ENCODE data around the gene RTP4.

RTP4 gene

GRCh38 chr3:187368251-187369088 lies at the start of gene RTP4:
RTP4 (plus strand) TSS chr3:187368385; CDS start chr3:187368442, 57 bp downstream.
- H3K79me2 ChIP-seq (ENCODE audit: insufficient read depth, low read length), result no peaks in the 10 kb centered on the region
- H3K9ac ChIP-seq (ENCODE audit: low read length), result peak within 1 kb of the TSS; percentile 70
- H3K4me1 ChIP-seq (ENCODE audit: insufficient read depth, low read length, severe bottlenecking), result peaks cover 19% of the 10 kb centered on the region
- H4K20me1 ChIP-seq (ENCODE audit: insufficient read depth, low read length), result no peaks in the 10 kb centered on the region
- no peaks in the 10 kb centered on the region for H3K27me3 ChIP-seq (ENCODE audit: insufficient read depth, low read length)
- no peaks in the 10 kb centered on the region; the same call in 1 of the 2 replicates for H3K36me3 ChIP-seq (ENCODE audit: insufficient read depth, low read length)
- H3F3A ChIP-seq (ENCODE audit: insufficient read depth, low read length), result no peaks in the 10 kb centered on the region
- peak within 1 kb of the TSS; percentile 63 for H3K27ac ChIP-seq (ENCODE audit: low read depth, low read length, poor library complexity, severe bottlenecking)
- H3K9me3 ChIP-seq (ENCODE audit: low read length), result no peaks in the 10 kb centered on the region
- H3K9me2 ChIP-seq (ENCODE audit: low read depth, low read length), result no peaks in the 10 kb centered on the region
- H3K4me2 ChIP-seq (ENCODE audit: low read length), result peak within 1 kb of the TSS; percentile 91
- peak within 1 kb of the TSS; percentile 64 for H3K4me3 ChIP-seq (ENCODE audit: low read depth, low read length, poor library complexity, severe bottlenecking)
- TF ChIP-seq EZH2 (IDR thresholded peaks at IDR 0.05; ENCODE audit: borderline replicate concordance, low read length) (no peak), CTCF (IDR thresholded peaks at IDR 0.05; ENCODE audit: low read length) (no peak)
- peak within 1 kb of the TSS; percentile 97 for H2AFZ ChIP-seq (ENCODE audit: low read length)

- TF ChIP-seq CTCF (IDR thresholded peaks at IDR 0.05; ENCODE audit: low read length), result peak; percentile 99
- no peak for TF ChIP-seq EZH2 (IDR thresholded peaks at IDR 0.05; ENCODE audit: borderline replicate concordance, low read length)
- Histone ChIP-seq H3F3A (ENCODE audit: insufficient read depth, low read length) (no peaks in the 10 kb centered on the region), H3K27me3 (ENCODE audit: insufficient read depth, low read length) (0 out of 2 replicates have a peak, but pooled peaks cover 3% of the 10 kb centered on the region), H3K27ac (ENCODE audit: low read depth, low read length, poor library complexity, severe bottlenecking) (no peak overlapping the region), H4K20me1 (ENCODE audit: insufficient read depth, low read length) (no peaks in the 10 kb centered on the region), H3K4me1 (ENCODE audit: insufficient read depth, low read length, severe bottlenecking) (peaks cover 5% of the 10 kb centered on the region), H3K9me2 (ENCODE audit: low read depth, low read length) (no peaks in the 10 kb centered on the region), H3K79me2 (ENCODE audit: insufficient read depth, low read length) (no peaks in the 10 kb centered on the region), H3K4me2 (ENCODE audit: low read length) (no peak overlapping the region), H3K36me3 (ENCODE audit: insufficient read depth, low read length) (no peaks in the 10 kb centered on the region), H3K4me3 (ENCODE audit: low read depth, low read length, poor library complexity, severe bottlenecking) (no peak overlapping the region), H3K9me3 (ENCODE audit: low read length) (no peaks in the 10 kb centered on the region), H3K9ac (ENCODE audit: low read length) (no peak overlapping the region), H2AFZ (ENCODE audit: low read length) (no peak overlapping the region)
Observed at GRCh38 chr3:187318819-187319616, 49.2 kb upstream of the RTP4 start.

GRCh38 chr3:187319699-187320302 lies 48.4 kb upstream of the RTP4 start:
- no peaks in the 10 kb centered on the region for H3F3A ChIP-seq (ENCODE audit: insufficient read depth, low read length)
- H3K27ac ChIP-seq (ENCODE audit: low read depth, low read length, poor library complexity, severe bottlenecking), result no peak overlapping the region
- no peaks in the 10 kb centered on the region for H4K20me1 ChIP-seq (ENCODE audit: insufficient read depth, low read length)
- H3K4me1 ChIP-seq (ENCODE audit: insufficient read depth, low read length, severe bottlenecking), result peaks cover 5% of the 10 kb centered on the region
- 0 out of 2 replicates have a peak, but pooled peaks cover 3% of the 10 kb centered on the region for H3K27me3 ChIP-seq (ENCODE audit: insufficient read depth, low read length)
- H3K9me3 ChIP-seq (ENCODE audit: low read length), result no peaks in the 10 kb centered on the region
- H3K9ac ChIP-seq (ENCODE audit: low read length), result no peak overlapping the region
- H2AFZ ChIP-seq (ENCODE audit: low read length), result no peak overlapping the region
- H3K36me3 ChIP-seq (ENCODE audit: insufficient read depth, low read length), result no peaks in the 10 kb centered on the region
- TF ChIP-seq CTCF (IDR thresholded peaks at IDR 0.05; ENCODE audit: low read length), result peak; percentile 97
- no peak for TF ChIP-seq EZH2 (IDR thresholded peaks at IDR 0.05; ENCODE audit: borderline replicate concordance, low read length)
- H3K79me2 ChIP-seq (ENCODE audit: insufficient read depth, low read length), result no peaks in the 10 kb centered on the region
- H3K4me2 ChIP-seq (ENCODE audit: low read length), result no peak overlapping the region
- H3K9me2 ChIP-seq (ENCODE audit: low read depth, low read length), result no peaks in the 10 kb centered on the region
- no peak overlapping the region for H3K4me3 ChIP-seq (ENCODE audit: low read depth, low read length, poor library complexity, severe bottlenecking)
